Endothelial cell of umbilical vein (primary cell): ENCODE measurements around the gene RFX1. TPM values are rescaled to one million over a fixed set of nuclear protein-coding genes. Genes with fewer than 3 reads are reported as not detected.

ENCODE experiments used
- BruUV-seq: library from RNA; stranded (reverse); fragments of 400-500 nt; replicated peaks from 2 replicates; lab custom pipeline; 2021; lab: Mats Ljungman, UMichigan
- CTCF ChIA-PET: fragments of 300-600, 350-600 bp; sonication (Branson Sonifier 250); formaldehyde crosslinking; loops from one replicate; lab custom pipeline; 2021; ENCODE audit warnings: antibody characterized with exemption, inconsistent platforms; lab: Charles Lee
- POLR2A ChIA-PET: fragments of 300-600, 350-600 bp; sonication (Branson Sonifier 250); formaldehyde crosslinking; loops from one replicate; lab custom pipeline; 2021; ENCODE audit warnings: antibody characterized with exemption, inconsistent platforms; lab: Charles Lee
- DNase-seq: peaks from one replicate; pipeline ENCODE4 v3.0.0-alpha.2; 2011; ENCODE audit warnings: low read depth, low spot score
- FAIRE-seq: peaks from 2 replicates; lab custom pipeline; 2011; peaks lifted over from hg19 to GRCh38; lab: Jason Lieb, UNC
- H2AFZ ChIP-seq: 2 replicates; pipeline ENCODE4 v1.6.0; 2012; ENCODE audit warnings: low read depth, low read length, control low read depth, inconsistent platforms
- H3K27ac ChIP-seq: 2 replicates; pipeline ENCODE4 v1.5.1; 2011; ENCODE audit warnings: low read depth, mild to moderate bottlenecking, control low read depth, low read length, moderate library complexity; ENCODE audit not compliant: insufficient read depth
- H3K27me3 ChIP-seq, 2 experiments: 2 replicates each; pipeline versions ENCODE4 v1.6.0 to v1.6.1; 2011; ENCODE audit warnings: low read length in 2 of 2, mixed read lengths in 1 of 2; ENCODE audit not compliant: control insufficient read depth in 2 of 2, insufficient read depth in 2 of 2
- H3K36me3 ChIP-seq, 2 experiments: 2 replicates in 1 of 2; 3 replicates in 1 of 2; pipeline ENCODE4 v1.5.1; 2011; ENCODE audit warnings: low read length in 2 of 2, mild to moderate bottlenecking in 1 of 2, moderate library complexity in 1 of 2; ENCODE audit not compliant: control insufficient read depth in 2 of 2, insufficient read depth in 2 of 2; ENCODE audit errors: extremely low read depth in 1 of 2
- H3K4me1 ChIP-seq: 3 replicates; pipeline ENCODE4 v1.5.1; 2011; ENCODE audit warnings: mild to moderate bottlenecking, low read length; ENCODE audit not compliant: control insufficient read depth, insufficient read depth; ENCODE audit errors: extremely low read depth
- H3K4me2 ChIP-seq: 2 replicates; pipeline ENCODE4 v1.6.1; 2011; ENCODE audit warnings: low read length, control low read depth, mixed read lengths; ENCODE audit not compliant: insufficient read depth
- H3K4me3 ChIP-seq, 3 experiments: fragments of 200-600 bp in 1 of 3; sonication (generic), shearing (Covaris generic) in 1 of 3; replicated peaks in 1 of 3; 2 replicates each; pipeline ENCODE4 v1.5.1; 2011 to 2016; ENCODE audit warnings: control low read depth in 3 of 3, low read length in 3 of 3, mild to moderate bottlenecking in 2 of 3, inconsistent platforms in 1 of 3, low read depth in 1 of 3, moderate library complexity in 1 of 3; ENCODE audit not compliant: insufficient read depth in 1 of 3
- H3K79me2 ChIP-seq: 2 replicates; pipeline ENCODE4 v1.6.0; 2012; ENCODE audit warnings: low read length, inconsistent platforms; ENCODE audit not compliant: control insufficient read depth, insufficient read depth
- H3K9ac ChIP-seq: replicated peaks from 2 replicates; pipeline ENCODE3; 2011; ENCODE audit warnings: low read length, control low read depth; ENCODE audit not compliant: insufficient read depth; ENCODE audit errors: extremely low read depth
- H3K9me1 ChIP-seq: replicated peaks from 3 replicates; pipeline ENCODE4 v1.6.0; 2011; ENCODE audit warnings: mild to moderate bottlenecking, low read length; ENCODE audit not compliant: control insufficient read depth, insufficient read depth; ENCODE audit errors: extremely low read depth
- H3K9me3 ChIP-seq: replicated peaks from 2 replicates; pipeline ENCODE4 v1.5.1; 2012; ENCODE audit warnings: low read length, inconsistent platforms; ENCODE audit not compliant: control insufficient read depth, insufficient read depth
- H4K20me1 ChIP-seq: replicated peaks from 2 replicates; pipeline ENCODE3; 2011; ENCODE audit warnings: mild to moderate bottlenecking, low read length; ENCODE audit not compliant: control insufficient read depth, insufficient read depth; ENCODE audit errors: extremely low read depth
- EZH2 ChIP-seq: IDR thresholded peaks from 2 replicates; pipeline ENCODE4 v1.6.1; 2012; ENCODE audit warnings: borderline replicate concordance, low read depth, mild to moderate bottlenecking, moderate library complexity, low read length, inconsistent platforms; ENCODE audit not compliant: severe bottlenecking
- FOS ChIP-seq: IDR thresholded peaks from 2 replicates; pipeline ENCODE4 v1.6.1; 2011; ENCODE audit warnings: mild to moderate bottlenecking, low read length, moderate library complexity, borderline replicate concordance; ENCODE audit not compliant: insufficient read depth
- JUN ChIP-seq: IDR thresholded peaks from 2 replicates; pipeline ENCODE4 v1.6.1; 2011; ENCODE audit warnings: borderline replicate concordance, low read depth; ENCODE audit not compliant: insufficient read length, insufficient read depth
- MYC ChIP-seq: IDR thresholded peaks from one replicate; pipeline ENCODE4 v1.6.1; 2011; ENCODE audit warnings: mild to moderate bottlenecking, low read depth, low read length
- POLR2A ChIP-seq: IDR thresholded peaks from 2 replicates; pipeline ENCODE4 v1.6.1; 2012; ENCODE audit warnings: low read depth, mild to moderate bottlenecking, control low read depth, low read length
- POLR2AphosphoS5 ChIP-seq: IDR thresholded peaks from 2 replicates; pipeline ENCODE4 v1.6.1; 2012; ENCODE audit warnings: low read depth, mild to moderate bottlenecking, control low read depth, low read length, moderate library complexity; ENCODE audit not compliant: insufficient read depth
- dilution Hi-C: fragments of 300-500 bp; cut with MboI; formaldehyde crosslinking; loops from one replicate; pipeline ENCODE4 v1.15.0; 2019; ENCODE audit warnings: low sequenced_read_pairs; ENCODE audit not compliant: extremely low pct_ligation_motif_present
- intact Hi-C: fragments of 100-400 bp; cut with micrococcal nuclease; formaldehyde crosslinking; loops from one replicate; pipeline ENCODE4 v1.10.0; 2022
- polyA plus RNA-seq, 4 experiments: library from polyadenylated mRNA; depleted of rRNA in 3 of 4; stranded (reverse) in 3 of 4; unstranded in 1 of 4; fragments of >200 nt; gene quantifications; 2 replicates each; pipeline versions ENCODE4 v1.2.1 to v1.2.3, GENCODE V29; 2011 to 2012; ENCODE audit warnings: missing spikeins in 1 of 4
- total RNA-seq: library from RNA; stranded (reverse); gene quantifications from 2 replicates; pipeline ENCODE4 v1.2.3, GENCODE V29; 2021
- TF ChIP-seq, protein P1 (sequence below), 2 donors: IDR thresholded peaks; 1 replicate in 1 of 2; 2 replicates in 1 of 2; pipeline ENCODE4 v1.5.1; 2011; ENCODE audit warnings: low read length in 2 of 2, mild to moderate bottlenecking in 2 of 2, moderate library complexity in 2 of 2, control low read depth in 1 of 2, inconsistent platforms in 1 of 2, low read depth in 1 of 2; ENCODE audit not compliant: insufficient read depth in 1 of 2; ENCODE audit errors: extremely low read depth in 1 of 2
- TF ChIP-seq, protein P2 (sequence below): IDR thresholded peaks from 2 replicates; pipeline ENCODE4 v1.6.1; 2011; ENCODE audit not compliant: insufficient read depth, insufficient read length

RFX1 gene
- total and polyA plus RNA-seq, 2 donors (not counting 3 experiments of a cell fraction or from before 2014, with no cell fraction given), result 2.3 to 14.7 TPM

DNA sequence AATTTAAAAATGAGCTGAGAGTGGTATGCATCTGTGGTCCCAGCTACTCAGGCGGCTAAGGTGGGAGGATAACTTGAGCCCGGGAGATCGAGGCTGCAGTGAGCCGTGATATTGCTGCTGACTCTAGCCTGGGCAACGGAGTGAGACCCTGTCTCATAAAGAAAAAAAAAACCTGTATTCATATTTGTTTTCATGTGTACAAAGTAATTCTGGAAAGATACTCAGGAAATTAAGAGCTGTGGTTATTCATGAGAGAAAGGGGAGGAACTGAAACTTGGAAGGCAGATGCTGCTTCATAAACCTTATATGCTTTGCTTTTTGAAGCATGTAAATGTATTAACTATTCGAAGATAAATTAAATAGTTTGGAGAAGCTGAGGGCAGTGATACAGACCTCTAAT lies 13.0 kb upstream of the RFX1 start:
- intact Hi-C loops, result no loop called here
- dilution Hi-C loops, result no loop called here
- no peaks in the 10 kb centered on the region for H3K36me3 ChIP-seq
- H3K79me2 ChIP-seq, result no peaks in the 10 kb centered on the region
- H2AFZ ChIP-seq, result no peak overlapping the region
- DNase-seq (no peak), FAIRE-seq (no peak)
- H3K4me2 ChIP-seq, result no peak overlapping the region
- BruUV-seq, result no TSS peak
- TF ChIP-seq, protein P1, sequence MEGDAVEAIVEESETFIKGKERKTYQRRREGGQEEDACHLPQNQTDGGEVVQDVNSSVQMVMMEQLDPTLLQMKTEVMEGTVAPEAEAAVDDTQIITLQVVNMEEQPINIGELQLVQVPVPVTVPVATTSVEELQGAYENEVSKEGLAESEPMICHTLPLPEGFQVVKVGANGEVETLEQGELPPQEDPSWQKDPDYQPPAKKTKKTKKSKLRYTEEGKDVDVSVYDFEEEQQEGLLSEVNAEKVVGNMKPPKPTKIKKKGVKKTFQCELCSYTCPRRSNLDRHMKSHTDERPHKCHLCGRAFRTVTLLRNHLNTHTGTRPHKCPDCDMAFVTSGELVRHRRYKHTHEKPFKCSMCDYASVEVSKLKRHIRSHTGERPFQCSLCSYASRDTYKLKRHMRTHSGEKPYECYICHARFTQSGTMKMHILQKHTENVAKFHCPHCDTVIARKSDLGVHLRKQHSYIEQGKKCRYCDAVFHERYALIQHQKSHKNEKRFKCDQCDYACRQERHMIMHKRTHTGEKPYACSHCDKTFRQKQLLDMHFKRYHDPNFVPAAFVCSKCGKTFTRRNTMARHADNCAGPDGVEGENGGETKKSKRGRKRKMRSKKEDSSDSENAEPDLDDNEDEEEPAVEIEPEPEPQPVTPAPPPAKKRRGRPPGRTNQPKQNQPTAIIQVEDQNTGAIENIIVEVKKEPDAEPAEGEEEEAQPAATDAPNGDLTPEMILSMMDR (IDR thresholded peaks at IDR 0.05; ENCODE audit: extremely low read depth in 1 of 2, insufficient read depth in 1 of 2, low read depth in 1 of 2, low read length in 2 of 2), result no peak
- TF ChIP-seq FOS (no peak), POLR2A (no peak), POLR2AphosphoS5 (no peak), MYC (no peak), EZH2 (no peak), JUN (no peak)
- TF ChIP-seq, protein P2, sequence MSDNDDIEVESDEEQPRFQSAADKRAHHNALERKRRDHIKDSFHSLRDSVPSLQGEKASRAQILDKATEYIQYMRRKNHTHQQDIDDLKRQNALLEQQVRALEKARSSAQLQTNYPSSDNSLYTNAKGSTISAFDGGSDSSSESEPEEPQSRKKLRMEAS, result no peak
- ChIA-PET CTCF (interaction anchor here (0.5 to 2.4 kb wide), 5 partner anchors 8 to 93 kb away, joined by 3 to 9 read pairs (median 3); partner anchors contain the start of gene IL27RA), POLR2A (no interaction called here)
- no peak overlapping the region for H3K9ac ChIP-seq
- no peak overlapping the region for H3K4me3 ChIP-seq
- no peaks in the 10 kb centered on the region for H3K9me3 ChIP-seq
- H4K20me1 ChIP-seq, result no peaks in the 10 kb centered on the region
- H3K9me1 ChIP-seq, result no peaks in the 10 kb centered on the region
- no peaks in the 10 kb centered on the region for H3K27me3 ChIP-seq
- peaks cover 6% of the 10 kb centered on the region for H3K4me1 ChIP-seq
- no peak overlapping the region for H3K27ac ChIP-seq
